AG09319 (cell line): ENCODE data around the gene GRID1.
"Not testable (repeated sequence)": the region's sequence is repeated elsewhere in the genome, so short reads cannot be mapped to it uniquely, and the experiment has no call there.

ENCODE experiments used
- DNase-seq: peaks from one replicate; pipeline ENCODE4 v3.0.0-alpha.2; 2010; ENCODE audit warnings: low read depth; ENCODE audit errors: extremely low read depth
- TF ChIP-seq, protein P1 (sequence below): IDR thresholded peaks from 2 replicates; pipeline ENCODE4 v1.5.1; 2011; ENCODE audit warnings: low read depth, mild to moderate bottlenecking, inconsistent platforms, low read length, moderate library complexity

The GRID1 gene

GRCh38 chr10:85934586-85934985 is 432.0 kb downstream of the GRID1 start:
- DNase-seq = no peak
- TF ChIP-seq, protein P1, sequence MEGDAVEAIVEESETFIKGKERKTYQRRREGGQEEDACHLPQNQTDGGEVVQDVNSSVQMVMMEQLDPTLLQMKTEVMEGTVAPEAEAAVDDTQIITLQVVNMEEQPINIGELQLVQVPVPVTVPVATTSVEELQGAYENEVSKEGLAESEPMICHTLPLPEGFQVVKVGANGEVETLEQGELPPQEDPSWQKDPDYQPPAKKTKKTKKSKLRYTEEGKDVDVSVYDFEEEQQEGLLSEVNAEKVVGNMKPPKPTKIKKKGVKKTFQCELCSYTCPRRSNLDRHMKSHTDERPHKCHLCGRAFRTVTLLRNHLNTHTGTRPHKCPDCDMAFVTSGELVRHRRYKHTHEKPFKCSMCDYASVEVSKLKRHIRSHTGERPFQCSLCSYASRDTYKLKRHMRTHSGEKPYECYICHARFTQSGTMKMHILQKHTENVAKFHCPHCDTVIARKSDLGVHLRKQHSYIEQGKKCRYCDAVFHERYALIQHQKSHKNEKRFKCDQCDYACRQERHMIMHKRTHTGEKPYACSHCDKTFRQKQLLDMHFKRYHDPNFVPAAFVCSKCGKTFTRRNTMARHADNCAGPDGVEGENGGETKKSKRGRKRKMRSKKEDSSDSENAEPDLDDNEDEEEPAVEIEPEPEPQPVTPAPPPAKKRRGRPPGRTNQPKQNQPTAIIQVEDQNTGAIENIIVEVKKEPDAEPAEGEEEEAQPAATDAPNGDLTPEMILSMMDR = no peak

- not testable (repeated sequence) for DNase-seq
Observed at GRCh38 chr10:85929993-85930392, 436.6 kb downstream of the GRID1 start.

DNA sequence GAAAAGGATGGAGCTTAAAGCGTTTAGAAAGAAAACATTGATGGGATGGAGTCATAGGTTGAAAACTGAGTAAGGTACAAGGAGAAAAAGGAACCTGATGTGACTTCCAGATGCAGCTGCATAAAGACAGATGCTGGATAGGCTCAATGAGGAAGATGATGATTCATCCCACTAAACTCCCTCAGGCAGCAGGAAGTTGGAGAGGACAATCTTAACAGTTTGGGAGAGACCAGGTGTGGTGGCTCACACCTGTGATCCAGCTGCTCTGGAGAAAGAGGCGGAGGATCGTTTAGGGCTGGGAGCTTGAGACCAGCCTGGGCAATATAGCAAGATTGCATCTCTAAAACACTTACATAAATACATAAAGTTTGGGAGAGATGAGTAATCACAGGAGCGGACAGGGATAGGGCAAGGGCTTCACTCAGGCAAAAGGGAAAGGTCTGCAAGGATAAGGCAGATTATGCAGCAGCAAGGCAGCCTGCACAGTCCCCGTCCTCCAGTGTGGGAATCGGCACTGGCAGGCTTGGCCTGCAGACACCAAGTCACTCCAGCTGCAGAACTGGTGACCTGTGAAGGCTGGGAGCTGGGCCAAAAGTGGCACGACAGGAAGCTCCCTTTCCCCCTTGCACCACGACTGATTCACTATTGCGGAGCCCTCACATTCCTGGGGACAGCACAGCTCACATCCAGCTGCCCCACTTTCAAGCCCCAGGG is 438.5 kb downstream of the GRID1 start:
- TF ChIP-seq, protein P1 = no peak
- DNase-seq = no peak

DNA sequence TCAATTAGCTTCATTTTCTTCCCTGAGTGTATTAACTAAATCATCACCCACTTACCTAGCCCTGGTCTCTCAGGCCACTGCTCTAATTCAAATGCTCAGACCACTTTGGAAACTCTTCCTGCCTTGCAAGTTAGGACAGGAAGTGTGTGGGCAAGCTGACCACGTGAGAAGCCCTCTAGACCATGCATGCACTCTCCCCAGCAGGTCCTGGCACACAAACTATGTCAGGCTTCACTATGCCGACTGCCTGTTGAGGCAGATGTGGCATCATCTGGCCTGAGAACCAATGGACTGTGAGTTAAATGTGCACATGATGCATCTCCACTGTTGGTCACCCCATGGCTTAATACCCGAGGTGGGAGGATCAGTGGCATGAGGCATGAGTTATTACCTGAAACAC is 439.6 kb downstream of the GRID1 start:
- TF ChIP-seq, protein P1 = no peak

DNA sequence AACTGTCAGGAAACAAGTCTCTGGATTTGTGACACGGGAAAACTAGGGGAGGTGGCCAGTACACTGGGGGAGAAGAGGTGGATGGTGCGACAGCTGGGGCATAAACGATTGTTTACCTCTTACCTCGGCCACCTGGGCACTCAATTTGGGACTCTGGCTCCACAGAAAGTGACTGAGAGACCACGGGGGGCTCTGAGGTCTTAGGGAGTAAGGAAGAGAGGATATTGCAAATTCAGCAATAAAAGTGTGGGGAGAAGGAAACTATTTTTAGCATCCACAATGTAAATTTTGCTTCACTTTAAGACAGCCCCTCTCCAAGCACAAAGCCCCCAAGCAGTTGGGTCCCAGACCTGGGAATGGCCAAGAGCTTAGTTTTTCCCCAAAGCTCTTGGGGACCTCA is 440.5 kb downstream of the GRID1 start:
- no peak for DNase-seq
- TF ChIP-seq, protein P1 = no peak

More for the DNA sequence above, 439.6 kb downstream of the GRID1 start:
- DNase-seq = no peak

- TF ChIP-seq, protein P1 = no peak
- DNase-seq = no peak
Observed at GRCh38 chr10:85925201-85925750, 441.3 kb downstream of the GRID1 start.

DNA sequence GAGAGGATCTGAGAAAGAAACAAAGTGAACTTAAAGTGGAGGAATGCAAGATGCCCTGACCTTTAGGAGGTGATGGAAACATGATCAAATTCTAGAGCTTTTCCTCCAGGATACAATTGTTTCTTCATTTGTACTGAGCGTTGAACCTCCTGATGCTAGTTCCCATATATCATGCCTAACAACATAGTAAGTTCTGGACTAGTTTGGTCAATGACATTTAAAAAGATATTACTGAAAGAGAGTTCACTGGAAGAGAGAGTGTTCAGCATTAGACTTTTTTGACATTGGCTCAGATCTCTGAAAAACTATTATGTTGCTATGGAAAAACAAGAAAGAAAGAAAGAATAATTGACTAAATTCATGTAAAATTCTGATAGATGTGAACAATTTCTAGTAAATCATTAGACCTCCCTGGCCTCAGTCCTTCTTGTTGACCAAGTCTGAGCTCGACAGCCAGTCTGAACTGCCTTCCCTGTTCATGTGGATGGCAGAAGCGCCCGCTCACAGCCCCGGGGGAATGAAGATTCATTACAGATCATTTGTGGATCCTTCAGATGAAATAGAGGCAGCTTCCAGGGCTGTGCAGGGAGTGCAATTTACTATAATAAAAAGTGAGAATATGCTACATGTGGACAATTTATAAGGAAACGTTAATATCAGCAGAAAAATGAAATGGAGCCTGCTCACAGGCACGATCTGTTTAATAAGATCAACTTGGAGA is 442.1 kb downstream of the GRID1 start:
- no peak for DNase-seq
- TF ChIP-seq, protein P1 = no peak
